ENCODE data around the gene CALR3.
"Not testable (repeated sequence)": the region's sequence is repeated elsewhere in the genome, so short reads cannot be mapped to it uniquely, and the experiment has no call there.

CALR3 gene

DNA sequence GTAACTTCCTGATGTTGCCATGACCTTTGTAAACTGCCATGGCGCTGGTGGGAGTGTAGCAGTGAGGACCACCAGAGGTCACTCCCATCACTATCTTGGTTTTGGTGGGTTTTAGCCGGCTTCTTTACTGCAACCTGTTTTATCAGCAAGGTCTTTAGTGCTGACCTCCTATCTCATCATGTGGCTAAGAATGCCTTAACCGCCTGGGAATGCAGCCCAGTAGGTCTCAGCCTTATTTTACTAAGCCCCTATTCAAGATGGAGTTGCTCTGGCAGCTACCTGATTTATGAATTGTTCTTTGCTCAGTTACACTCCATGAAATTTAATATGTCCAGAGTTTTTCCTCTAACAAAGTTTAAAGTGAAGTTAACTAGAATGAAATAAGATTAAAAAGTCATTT, 19.6 kb downstream of the CALR3 start:
- TF ChIP-seq, protein P1, sequence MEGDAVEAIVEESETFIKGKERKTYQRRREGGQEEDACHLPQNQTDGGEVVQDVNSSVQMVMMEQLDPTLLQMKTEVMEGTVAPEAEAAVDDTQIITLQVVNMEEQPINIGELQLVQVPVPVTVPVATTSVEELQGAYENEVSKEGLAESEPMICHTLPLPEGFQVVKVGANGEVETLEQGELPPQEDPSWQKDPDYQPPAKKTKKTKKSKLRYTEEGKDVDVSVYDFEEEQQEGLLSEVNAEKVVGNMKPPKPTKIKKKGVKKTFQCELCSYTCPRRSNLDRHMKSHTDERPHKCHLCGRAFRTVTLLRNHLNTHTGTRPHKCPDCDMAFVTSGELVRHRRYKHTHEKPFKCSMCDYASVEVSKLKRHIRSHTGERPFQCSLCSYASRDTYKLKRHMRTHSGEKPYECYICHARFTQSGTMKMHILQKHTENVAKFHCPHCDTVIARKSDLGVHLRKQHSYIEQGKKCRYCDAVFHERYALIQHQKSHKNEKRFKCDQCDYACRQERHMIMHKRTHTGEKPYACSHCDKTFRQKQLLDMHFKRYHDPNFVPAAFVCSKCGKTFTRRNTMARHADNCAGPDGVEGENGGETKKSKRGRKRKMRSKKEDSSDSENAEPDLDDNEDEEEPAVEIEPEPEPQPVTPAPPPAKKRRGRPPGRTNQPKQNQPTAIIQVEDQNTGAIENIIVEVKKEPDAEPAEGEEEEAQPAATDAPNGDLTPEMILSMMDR (IDR thresholded peaks at IDR 0.05; ENCODE audit: low read depth, low read length), result no peak
- Histone ChIP-seq H3K27me3 (no peaks in the 10 kb centered on the region), H3K4me1 (no peaks in the 10 kb centered on the region), H3K9me3 (no peaks in the 10 kb centered on the region), H3K36me3 (no peaks in the 10 kb centered on the region), H3K4me3 (ENCODE audit: low read depth, low read length) (no peak overlapping the region)
- DNase-seq, result no peak

DNA sequence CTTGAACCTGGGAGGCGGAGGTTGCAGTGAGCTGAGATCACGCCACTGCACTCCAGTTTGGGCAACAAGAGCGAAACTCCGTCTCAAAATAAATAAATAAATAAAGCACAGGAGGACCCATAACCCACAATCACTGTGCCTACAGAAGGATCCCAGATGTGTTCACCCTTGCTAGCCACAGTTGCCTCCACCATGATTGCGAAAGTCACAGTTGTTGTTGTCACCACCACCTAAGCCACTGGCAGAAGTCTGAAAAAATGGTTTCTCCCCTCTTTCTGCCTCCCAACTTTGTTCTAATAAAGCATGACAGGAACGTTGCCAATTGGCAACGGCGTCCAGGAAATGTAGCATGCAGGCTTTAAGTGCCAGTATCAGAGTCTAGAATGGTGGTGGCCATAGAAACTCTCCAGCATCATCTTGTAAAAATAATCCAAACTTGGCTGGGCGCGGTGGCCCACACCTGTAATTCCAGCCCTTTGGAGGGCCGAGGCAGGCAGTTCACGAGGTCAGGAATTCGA, 22.0 kb downstream of the CALR3 start:
- Histone ChIP-seq H3K36me3 (no peaks in the 10 kb centered on the region), H3K4me1 (no peaks in the 10 kb centered on the region), H3K4me3 (ENCODE audit: low read depth, low read length) (no peak overlapping the region), H3K27me3 (no peaks in the 10 kb centered on the region), H3K9me3 (no peaks in the 10 kb centered on the region)
- TF ChIP-seq, protein P1 (IDR thresholded peaks at IDR 0.05; ENCODE audit: low read depth, low read length), result no peak
- no peak for DNase-seq

DNA sequence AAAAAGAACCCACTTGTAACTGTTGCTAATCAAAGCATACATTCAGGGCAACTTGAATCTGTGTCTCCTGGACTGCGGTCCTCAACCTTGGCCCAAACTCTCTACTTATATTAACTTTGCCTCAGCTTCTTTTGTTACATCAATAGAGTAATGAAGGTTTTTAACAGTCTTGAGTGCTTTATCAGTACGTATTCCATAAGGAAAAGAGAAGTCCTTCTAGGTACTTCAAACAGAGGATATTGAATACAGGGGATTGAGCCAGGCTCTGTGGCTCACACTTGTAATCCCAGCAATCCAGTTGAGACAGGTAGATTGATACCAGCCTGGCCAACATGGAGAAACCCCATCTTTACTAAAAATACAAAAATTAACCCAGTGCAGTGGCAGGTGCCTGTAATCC, 23.0 kb downstream of the CALR3 start:
- Histone ChIP-seq H3K4me3 (ENCODE audit: low read depth, low read length) (no peak overlapping the region), H3K36me3 (no peaks in the 10 kb centered on the region), H3K9me3 (no peaks in the 10 kb centered on the region), H3K4me1 (no peaks in the 10 kb centered on the region), H3K27me3 (no peaks in the 10 kb centered on the region)
- TF ChIP-seq, protein P1 (IDR thresholded peaks at IDR 0.05; ENCODE audit: low read depth, low read length), result no peak
- DNase-seq, result no peak

DNA sequence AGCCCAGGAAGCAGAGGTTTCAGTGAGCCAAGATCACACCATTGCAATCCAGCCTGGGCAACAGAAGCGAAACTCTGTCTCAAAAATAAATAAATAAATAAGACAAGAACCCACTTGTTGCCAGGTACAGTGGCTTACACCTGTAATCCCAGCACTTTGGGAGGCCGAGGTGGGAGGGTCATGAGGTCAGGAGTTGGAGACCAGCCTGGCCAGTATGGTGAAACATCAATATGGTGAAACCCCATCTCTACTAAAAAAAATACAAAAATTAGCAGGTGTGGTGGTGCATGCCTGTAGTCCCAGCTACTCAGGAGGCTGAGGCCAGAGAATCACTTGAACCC, 23.4 kb downstream of the CALR3 start:
- peak overlapping the region; percentile 65 for H3K4me3 ChIP-seq (ENCODE audit: low read depth, low read length)
- not testable (repeated sequence) for H3K36me3 ChIP-seq, H3K9me3 ChIP-seq, H3K27me3 ChIP-seq, DNase-seq, H3K4me1 ChIP-seq

DNA sequence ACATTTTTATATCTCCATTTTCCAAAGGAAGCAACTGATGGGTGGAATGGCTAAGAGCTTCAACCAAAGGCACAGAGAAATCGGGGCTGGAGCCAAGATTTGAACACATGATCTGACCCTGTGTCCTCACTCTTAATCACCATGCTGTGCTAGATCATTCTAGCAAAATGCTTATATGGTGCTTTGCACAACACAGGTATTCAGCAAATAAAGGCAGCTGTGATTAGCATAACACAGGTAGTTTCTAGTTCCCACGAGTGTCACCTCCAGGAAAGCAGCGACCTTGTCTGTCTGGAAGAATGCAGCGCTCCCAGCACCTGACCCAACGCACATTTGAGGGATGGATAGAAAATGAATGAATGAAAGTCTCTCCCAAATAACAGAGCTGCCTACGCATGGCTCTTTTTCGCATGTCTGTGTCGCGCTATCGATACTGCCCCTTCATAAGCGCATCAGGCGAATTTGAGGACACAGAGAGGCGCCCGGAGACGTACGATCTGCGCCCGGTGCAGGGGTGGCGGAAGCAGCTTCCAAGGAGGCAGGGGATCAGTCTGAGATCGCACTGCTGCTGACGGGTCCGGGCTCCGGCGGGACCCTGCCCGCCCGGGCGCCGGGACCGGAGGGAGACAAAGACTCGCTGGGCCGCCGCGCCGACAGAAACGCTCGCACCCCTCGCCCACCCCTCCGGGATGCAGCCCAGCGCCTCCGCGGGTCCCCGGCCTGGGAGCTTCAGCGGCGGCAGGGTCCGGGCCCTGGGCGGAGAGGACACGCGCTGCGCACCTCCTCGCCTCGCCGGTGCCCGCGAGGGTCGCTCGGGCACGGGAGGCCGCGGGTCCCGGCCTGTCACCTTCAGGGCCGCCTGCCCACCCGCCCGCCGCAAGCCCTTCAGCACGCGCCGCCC, 24.8 kb downstream of the CALR3 start:
- Histone ChIP-seq H3K27me3 (no peaks in the 10 kb centered on the region), H3K4me3 (ENCODE audit: low read depth, low read length) (peak overlapping the region; percentile 94), H3K4me1 (no peaks in the 10 kb centered on the region), H3K9me3 (no peaks in the 10 kb centered on the region), H3K36me3 (no peaks in the 10 kb centered on the region)
- TF ChIP-seq, protein P1 (IDR thresholded peaks at IDR 0.05; ENCODE audit: low read depth, low read length), result no peak
- DNase-seq, result peak; percentile 24

DNA sequence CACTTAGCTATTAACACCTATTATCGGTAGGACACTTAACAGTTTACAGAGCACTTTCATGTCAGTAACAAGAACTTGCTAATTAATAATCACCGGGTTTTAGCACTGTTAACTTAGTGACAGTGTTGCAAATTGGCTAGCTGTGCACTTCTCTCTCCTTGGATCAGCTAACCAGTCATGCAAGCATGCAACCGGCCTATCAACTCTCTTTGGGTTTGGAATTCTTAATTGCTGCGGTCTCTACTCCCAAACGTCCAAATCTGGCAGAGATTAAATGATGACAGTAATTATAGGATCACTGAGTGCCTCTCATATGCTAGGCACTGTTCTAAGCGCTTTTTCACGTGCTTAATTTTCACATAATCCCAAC, 25.4 kb downstream of the CALR3 start:
- H3K9me3 ChIP-seq, result no peaks in the 10 kb centered on the region
- H3K36me3 ChIP-seq, result no peaks in the 10 kb centered on the region
- no peaks in the 10 kb centered on the region for H3K27me3 ChIP-seq
- peak overlapping the region; percentile 94 for H3K4me3 ChIP-seq (ENCODE audit: low read depth, low read length)
- H3K4me1 ChIP-seq, result no peaks in the 10 kb centered on the region
- TF ChIP-seq, protein P1 (IDR thresholded peaks at IDR 0.05; ENCODE audit: low read depth, low read length), result no peak
- no peak for DNase-seq
